Measurements from ENCODE around the gene LYPLAL1.
"Not testable (repeated sequence)": the region's sequence is repeated elsewhere in the genome, so short reads cannot be mapped to it uniquely, and the experiment has no call there.

Gene LYPLAL1

DNA sequence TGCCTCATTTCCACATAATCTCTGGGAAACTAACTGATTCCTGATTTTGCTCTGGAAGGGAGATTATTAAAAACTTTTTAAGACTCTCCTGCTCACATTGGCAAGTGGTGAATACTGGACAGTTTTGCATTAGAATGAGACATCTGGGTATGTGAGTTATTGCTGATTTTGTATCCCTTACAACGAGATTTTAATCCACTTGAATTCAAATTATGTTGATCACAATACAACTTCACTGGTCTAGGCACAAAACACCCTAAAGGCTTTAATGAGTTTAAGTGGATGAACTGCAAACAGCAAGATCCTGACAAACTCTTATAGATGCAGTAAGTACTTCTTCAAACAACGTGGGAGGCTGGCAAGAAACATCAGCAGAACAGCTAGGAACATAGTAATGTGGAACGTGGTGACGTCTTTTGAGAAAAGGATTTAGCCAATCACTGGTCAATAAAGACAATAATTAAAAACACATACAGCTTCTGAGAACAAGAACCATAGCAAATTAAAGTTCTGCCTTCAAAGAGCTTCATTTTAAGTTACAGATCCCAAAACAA, 10.2 kb upstream of the LYPLAL1 start:
- DNase-seq: no peak

DNA sequence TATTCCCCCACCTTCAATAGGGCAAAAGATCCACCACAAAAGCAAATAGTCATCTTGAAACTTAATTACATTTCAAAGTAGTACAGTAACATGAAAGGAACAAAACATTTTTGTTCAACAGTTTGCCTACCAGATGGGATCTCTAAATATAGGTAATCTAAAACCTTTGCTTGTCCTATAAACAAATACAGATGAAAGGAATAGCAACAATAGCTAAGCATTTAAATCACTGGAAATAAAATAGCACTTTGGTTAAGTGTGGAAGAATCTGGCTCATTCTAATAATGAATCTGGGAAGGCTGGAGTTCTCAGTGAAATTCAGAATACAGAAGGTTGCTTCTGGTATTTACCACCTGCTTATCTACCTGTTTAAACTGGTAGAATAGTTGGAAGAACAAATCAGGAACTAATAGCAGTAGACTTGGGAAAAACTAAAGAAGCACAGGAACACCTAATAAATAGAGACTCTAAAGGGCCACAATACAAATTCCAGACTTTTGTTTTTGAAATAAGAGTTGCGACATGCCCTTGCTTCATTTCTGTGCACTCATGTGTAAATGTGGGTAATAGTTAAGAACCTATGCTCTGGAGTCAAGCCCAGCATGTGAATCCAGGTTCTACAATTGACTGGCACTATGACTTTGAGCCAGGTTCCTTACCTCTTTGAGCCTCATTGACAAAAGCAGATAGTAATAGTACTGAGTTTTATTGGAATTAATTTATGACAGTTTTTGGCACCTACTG, 2.3 kb upstream of the LYPLAL1 start:
- DNase-seq: no peak

DNA sequence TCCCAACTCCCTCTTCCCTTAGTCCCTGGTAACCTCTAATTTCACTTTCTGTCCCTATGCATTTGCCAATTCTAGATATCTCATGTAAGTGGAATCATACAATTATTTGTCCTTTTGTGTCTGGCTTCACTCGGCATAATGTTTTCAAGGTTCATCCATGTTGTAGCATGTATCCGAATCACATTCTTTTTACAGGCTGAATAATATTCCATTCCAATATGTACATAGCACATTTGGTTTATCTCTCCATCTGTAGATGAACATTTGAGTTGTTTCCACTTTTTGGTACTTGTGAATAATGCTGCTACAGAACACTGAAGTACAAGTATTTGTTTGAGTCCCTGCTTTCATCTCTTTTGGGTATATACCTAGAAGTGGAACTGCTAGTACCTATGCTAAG, 857 bp upstream of the LYPLAL1 start:
- DNase-seq: no peak

DNA sequence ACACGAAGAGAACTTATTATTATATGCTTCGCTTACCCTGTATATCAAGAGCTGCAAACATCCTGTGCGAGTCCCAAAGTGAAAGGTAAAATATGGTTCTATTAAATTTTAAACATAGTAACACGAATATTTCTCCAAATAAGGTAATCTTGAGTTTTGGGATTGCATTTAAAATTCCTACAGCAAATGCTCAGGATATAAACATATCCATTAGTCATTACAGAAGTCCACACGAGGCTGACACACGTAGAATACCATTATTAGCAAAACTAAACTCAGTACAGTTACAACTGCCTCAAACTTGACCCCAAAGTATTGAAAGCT, 282 bp upstream of the LYPLAL1 start:
- DNase-seq: no peak

DNA sequence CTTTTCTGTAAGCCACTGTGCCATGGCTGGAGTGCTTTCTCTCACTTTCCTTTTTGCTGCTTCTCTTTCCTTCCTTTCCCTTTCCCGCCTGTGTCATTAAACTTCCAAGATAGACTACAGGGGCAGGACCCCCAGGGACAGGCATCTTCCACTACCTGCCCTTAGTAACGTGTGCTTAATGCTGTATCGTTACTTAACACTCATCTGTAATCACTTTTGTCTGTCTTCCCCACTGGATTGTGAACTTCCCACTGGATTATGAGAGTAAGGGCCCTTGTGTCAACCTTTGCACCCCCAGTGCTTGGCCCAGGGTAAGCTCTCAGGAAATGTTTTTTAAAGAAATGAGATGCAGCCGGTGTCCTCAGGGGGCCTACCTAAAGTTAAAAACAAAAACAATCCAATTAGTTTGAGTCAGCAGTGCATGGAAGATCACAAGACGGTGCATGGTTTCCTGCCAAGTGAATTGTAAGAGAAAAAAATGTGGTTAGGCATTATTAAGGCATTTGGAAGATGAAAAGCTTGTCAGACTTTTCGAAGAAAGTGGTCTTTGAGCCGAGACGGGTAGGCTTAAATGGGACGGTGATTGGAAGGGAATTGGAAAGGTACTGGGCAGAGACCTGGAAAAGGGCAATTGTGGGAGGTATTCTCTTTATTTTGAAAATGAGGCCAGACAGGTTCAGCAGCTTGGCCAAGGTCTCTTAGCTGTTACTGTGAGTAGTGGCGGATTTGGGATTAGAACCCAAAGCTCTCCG, 958 bp downstream of the LYPLAL1 start:
- DNase-seq: no peak

DNA sequence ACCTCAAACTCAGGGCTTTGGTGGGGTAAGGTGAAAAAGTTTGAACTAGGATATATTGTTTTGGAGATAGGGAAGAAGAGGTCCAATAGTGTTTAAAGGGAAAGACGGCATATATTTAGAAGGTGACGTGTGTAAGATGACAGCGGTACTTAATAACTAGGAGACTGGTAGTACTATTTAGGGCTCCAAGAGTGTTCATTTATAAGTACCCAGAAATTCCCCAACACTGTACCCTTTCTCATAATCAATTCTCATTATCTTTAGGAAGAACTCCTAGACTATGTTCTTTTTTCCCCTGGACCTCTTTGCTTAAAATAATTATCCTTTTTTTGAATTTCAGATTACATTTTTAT, 1.5 kb downstream of the LYPLAL1 start:
- no peak for DNase-seq

DNA sequence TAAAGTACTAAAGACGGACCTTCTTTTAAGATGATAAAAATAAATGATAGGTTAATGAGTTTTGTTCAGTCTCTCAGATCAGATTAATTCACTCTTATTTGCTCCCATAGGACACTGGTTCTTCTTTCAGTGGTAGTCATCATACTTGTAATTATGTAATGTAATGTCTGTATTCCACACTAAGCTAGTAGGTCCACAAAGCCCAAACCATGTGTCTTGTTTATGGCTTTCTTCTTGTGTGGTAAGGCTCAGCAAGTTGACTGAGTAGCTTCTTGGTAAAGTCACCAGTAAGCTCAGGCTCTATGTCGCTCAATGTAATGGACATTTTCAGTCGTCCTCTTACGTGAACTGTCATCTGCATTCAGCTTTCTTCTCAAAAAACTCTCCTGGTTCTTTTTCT, 2.5 kb downstream of the LYPLAL1 start:
- no peak for DNase-seq

DNA sequence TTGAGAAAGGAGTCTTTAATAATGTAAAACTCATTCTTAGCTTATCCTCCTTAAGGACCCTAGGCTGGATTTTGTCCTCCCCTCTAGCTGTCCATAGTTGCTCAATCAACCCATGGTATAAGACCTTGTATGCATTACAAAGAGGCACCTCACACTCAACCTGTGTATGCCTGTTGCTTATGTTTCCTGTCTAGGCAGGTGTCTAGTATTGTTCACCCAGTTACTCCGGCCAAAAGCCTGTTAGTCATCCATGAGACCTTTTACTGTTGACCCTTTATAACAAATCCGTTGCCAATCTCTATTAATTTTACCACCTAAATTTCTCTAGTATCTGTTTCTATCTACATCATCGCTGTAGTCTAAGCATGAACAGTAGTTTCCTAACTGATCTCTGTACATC, 3.7 kb downstream of the LYPLAL1 start:
- DNase-seq: no peak

DNA sequence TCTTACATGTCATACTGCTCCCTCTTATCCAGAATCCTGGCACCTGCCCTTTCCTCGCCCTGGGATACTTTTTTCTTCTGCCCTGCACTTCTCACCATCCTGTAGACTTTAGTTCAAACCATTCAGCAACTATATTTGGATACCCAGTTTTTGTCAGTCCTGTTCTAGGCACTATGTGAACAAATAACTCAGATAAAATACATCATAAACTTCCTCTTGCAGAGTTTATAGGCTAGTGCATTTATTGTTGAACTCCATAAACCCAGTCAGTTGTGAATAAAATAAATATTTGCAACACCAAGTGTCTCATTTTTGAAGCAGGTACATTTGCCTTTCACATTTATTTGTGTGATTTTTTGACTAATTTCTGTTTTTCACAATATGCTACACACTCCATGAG, 4.3 kb downstream of the LYPLAL1 start:
- DNase-seq: no peak

DNA sequence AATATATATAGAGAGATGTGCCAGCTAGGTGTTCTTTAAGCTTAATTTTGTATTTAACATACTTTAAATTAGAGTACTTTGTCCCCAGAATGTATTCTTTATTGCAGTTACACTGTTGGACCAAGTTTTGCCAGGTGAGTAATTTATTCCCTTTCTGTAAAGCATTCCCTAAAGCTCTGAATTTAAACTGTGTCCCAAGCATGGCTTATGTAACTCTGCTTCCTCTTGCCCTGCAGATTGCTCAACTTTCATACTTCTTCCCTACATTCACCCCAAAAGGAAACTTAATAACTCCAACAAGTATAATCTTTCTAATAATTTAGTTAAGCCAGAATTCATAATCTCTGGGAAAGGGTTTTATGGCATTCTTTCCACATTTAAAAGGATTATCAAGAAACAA, 5.6 kb downstream of the LYPLAL1 start:
- no peak for DNase-seq

DNA sequence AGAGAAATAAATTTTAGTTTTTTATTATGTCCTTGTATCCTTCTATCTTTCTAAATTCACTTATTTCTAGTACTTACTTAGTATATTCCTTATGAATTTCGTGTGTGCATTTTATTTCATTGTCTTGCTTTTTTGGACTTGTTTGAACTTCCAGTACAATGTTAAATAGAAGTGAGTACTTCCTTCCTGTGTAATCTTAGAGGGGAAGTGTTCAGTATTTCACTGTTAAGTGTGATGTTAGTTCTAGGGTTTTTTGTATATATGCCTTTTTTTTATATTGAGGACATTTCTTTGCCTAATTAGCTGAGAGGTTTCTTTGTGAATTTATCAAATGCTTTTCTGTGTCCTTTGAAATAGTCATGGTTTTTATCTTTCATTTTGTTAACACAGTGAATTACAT, 10.7 kb downstream of the LYPLAL1 start:
- no peak for DNase-seq

DNA sequence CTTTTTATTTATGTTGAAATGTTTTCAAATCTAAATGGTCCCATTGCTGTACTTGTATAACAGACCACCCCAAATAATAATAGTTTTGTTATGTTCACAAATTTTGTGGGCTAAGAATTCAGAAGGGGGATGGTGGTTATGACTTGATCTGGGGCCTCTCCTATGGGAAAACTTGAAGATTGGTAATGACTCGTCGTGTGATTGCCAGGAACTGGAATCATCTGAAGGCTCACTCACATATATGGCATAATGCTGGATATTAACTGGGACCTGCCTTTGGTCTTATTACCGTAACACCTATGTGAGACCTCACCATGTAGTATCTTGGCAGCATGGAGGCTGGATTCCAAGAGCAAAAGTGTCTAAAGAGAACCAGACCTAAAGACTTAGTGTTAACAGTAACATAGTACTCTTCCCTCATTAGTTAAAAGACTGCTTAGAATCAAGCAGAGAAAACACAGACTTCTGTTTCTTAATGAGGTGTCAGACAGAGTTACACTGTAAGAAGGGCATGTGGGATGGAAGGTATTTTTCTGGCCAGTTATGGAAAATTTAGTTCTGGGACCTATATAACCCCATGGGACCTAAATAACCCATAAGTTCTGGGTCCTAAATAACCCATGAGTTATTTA, 11.9 kb downstream of the LYPLAL1 start:
- DNase-seq: no peak

DNA sequence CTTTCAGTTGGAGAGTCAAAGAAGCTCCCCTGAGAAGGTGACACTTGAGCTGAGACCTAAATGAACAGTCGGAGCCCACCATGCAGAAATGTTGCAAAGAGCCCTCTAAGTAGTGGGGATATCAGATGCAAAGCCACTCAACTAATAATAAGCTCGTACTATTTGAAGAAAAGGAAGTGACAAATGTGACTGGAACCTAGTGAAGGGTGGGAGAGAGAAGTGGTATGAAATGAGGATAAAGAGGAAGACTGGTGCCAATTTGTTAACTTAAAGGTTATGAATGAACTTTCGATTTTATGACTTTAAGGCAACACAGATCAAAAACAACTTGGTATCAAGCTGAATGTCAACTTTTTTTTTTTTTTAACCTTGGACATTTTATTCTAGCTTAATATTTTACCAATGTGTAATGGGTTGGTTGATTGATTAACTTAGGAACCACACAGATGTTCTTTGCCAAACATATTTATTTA, 14.7 kb downstream of the LYPLAL1 start:
- DNase-seq: no peak

DNA sequence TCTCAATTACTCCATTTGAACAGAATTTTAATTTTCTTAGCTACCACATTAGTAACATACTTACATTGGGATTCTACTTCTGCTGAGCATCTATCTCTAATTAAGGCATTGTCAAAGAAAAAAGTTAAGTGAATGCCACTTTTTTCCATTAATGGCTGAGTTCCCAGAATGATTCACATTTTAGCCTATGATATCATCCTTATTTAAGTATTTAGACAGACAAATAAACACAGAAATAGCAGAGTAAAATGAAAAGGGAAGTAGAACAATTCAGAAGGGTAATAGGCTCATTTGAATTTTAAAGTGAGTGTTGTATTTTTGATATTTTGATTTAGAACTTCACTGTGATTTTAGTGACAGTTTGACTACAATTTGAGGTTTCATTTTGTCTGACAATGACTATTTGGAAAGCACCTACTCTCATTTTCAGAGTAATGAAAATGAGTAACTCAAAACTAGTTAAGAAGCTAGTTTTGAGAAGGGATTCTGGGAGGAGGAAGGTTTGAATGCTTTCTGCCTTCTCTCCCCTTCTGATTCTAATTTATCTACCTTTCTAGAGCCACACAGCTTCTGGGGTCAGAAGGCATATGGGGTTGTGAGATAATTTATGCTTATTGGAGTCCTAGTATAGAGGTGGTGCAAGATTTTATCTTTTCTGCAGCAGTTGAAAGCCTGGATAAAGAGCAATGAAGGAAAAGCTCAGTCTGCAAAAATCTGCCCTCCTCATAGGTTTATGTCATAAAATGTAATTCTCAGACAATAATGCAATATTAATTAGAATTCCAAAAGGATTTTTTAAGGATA, 15.5 kb downstream of the LYPLAL1 start:
- no peak for DNase-seq

DNA sequence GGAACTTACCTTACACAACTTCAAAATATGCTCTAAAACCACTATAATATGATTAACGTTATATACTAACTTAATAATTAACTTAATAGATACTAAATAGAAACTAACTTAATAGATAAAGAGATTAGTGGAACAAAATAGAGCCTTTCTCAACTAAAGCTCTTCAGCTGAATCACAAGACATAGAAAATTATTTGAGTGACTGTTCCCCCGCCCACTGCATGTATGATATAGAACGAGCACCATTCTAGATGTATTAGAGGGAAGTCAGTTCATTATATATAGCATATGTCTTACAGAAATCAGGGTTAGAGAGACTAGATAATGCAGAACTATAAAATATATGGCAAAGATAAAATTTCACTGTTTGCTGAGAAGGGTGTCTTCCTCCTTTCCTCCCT, 16.3 kb downstream of the LYPLAL1 start:
- DNase-seq: no peak

DNA sequence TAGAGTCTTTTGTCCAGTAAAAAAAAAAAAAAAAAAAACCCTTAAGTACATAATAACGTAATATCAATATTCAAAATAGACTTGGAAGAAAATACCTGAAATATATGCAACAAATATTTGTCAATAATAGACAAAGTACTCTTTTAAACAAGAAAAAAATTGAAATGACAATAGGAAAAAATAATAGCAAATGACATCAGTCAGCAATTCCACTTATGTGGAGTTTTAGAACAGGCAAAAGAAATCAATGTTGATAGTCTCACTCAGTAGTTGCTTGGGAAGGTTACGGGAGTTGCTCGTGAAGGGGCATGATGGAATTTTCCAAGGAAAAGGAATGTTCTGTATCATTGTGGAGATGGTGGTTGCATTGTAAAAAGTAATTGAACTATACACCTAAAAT, 16.9 kb downstream of the LYPLAL1 start:
- DNase-seq: no peak

DNA sequence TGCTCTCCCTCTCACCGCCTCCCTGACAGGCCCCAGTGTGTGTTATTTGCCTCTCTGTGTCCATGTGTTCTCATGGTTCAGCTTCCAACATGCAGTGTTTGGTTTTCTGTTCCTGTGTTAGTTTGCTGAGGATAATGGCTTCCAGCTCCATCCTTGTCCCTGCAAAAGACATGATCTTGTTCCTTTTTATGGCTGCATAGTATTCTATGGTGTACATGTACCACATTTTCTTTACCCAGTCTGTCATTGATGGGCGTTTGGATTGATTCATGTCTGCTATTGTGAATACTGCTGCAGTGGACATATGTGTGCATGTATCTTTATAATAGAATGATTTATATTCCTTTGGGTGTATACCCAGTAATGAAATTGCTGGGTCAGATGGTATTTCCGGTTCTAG, 22.2 kb downstream of the LYPLAL1 start:
- DNase-seq: not testable (repeated sequence)

DNA sequence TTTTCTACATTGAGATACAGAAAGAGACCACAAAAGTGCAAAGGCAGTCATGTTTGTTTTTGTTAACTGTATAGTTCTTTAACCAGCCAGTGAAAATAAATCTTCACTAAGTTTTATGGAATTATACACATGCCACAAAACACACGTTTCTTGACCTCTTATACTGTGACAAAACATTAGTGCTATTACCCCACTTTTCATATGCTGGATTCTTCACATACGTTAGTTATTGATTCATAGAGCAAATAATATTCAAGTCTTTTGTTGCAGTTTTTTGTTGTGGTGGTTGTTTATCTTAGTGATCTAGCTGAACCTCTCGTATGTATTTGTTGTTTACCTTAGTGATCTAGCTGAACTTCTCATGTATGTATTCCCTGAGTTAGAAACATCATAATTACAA, 28.0 kb downstream of the LYPLAL1 start:
- DNase-seq: no peak

DNA sequence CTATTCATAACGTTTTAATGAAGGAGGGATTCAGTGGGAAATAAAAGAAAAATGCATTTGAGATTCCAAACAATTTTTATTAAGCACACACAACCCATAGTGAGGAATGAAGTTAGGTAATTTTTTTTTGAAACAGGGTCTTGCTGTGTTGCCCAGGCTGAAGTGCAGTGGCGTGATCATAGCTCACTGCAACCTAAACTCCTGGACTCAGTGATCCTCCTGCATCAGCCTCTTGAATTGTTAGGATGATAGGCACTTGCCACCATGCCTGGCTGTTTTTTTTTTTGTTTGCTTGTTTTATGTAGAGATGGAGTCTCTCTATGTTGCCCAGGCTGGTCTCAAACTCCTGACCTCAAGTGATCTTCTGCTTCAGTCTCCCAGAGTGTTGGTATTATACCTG, 28.9 kb downstream of the LYPLAL1 start:
- DNase-seq: no peak

DNA sequence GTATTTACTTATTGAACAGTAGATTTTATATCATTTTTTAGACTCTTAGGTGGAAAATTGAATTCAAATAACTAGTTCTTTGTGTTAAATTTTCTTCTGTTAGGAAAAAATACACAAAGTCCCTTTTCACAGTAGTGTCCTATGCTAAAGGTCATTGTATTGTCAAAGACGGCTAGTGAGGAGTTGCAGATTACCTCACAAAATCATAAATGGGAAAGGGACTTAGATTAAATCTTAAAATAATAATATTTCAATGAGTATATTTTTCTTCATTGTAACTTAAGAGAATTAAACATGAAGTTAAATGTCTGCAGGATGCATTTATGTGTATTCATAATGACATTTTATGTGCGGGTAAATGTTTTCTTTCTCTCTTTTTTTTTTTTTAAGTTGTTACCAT, 32.7 kb downstream of the LYPLAL1 start:
- no peak for DNase-seq

DNA sequence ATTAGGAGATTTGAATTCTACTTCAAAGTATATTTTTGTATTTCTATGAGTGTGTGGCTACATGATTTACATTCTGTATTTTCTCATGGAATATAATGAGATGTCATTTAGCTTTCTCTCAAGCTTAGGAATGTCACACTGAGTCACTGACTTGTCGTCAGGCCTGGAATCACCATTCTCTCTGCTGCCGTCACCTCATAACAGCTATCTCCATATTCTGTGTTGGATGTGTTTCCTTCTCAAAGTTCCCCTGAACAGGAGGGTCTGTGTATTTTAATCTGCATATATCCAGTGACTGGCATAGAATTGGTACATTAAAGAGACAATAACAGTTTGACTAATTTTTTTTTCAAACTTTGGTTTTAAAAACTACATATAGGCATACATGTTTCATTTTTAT, 35.9 kb downstream of the LYPLAL1 start:
- DNase-seq: no peak

DNA sequence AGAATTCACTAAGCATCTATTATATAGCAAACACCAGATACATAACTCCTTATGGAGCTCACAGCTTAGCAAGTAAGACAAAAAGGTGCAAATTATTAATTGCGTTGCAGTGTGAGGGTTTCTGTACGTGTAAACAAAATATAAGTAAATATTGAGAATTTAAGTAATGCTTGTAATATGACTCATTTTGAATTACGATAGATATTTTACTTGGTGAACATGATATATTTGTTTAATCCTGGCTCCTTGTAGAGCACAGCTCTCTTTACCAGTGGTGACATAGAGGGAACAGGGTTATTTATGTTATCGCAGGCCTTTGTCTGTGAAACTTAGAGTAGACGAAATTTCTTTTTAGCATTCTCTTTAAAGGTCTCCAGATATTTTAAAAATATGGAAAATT, 36.4 kb downstream of the LYPLAL1 start:
- no peak for DNase-seq

DNA sequence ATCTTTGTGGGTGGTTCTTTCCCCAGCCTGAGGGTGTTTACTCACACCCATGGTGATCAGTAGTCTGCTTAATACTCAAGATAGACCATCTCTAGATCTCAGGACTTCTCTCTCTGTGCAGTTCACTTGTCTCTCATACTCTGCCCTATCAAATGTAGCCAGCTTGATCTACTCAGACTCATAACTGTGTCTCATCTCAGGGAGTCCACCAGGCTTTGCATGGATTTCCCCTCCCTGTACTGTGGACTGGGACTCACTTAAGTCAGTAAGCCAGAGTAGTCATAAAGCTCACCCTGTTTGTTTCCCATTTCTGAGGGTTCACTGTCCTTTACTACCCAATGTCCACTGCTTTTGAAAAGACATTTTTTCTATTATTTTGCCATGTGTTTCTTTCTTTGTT, 41.8 kb downstream of the LYPLAL1 start:
- DNase-seq: no peak
